H1 (cell line): ENCODE data around the gene CACFD1. TPM values are rescaled to one million over a fixed set of nuclear protein-coding genes. Genes with fewer than 3 reads are reported as not detected.

Source experiments
- CTCF ChIA-PET: fragments of 300-600 bp; sonication (Branson Sonifier 250); formaldehyde crosslinking; loops from one replicate; lab custom pipeline; 2021; ENCODE audit not compliant: partially characterized antibody; lab: Charles Lee
- POLR2A ChIA-PET: fragments of 300-600 bp; sonication (Branson Sonifier 250); formaldehyde crosslinking; loops from one replicate; lab custom pipeline; 2021; ENCODE audit warnings: inconsistent platforms; ENCODE audit not compliant: partially characterized antibody; lab: Charles Lee
- DNase-seq, 2 experiments: peaks; one replicate each; pipeline versions ENCODE4 v3.0.0 to v3.0.0-alpha.2; 2010 to 2022; ENCODE audit warnings: low spot score in 2 of 2, low read depth in 1 of 2, mixed read lengths in 1 of 2
- FAIRE-seq: peaks from 2 replicates; lab custom pipeline; 2011; peaks lifted over from hg19 to GRCh38; lab: Jason Lieb, UNC
- H2AFZ ChIP-seq: 2 replicates; pipeline ENCODE4 v1.8.1; 2012; ENCODE audit warnings: low read length, inconsistent platforms
- H2AK5ac ChIP-seq: 2 replicates; pipeline ENCODE4 v1.6.1; 2013; ENCODE audit warnings: low read depth, low read length
- H2BK120ac ChIP-seq: replicated peaks from 2 replicates; pipeline ENCODE3; 2013; ENCODE audit warnings: low read depth, low read length, inconsistent platforms
- H2BK12ac ChIP-seq: 2 replicates; pipeline ENCODE4 v1.6.1; 2013; ENCODE audit warnings: low read depth, low read length
- H2BK15ac ChIP-seq: 2 replicates; pipeline ENCODE4 v1.6.1; 2013; ENCODE audit warnings: low read length
- H2BK20ac ChIP-seq: 2 replicates; pipeline ENCODE4 v1.6.1; 2013; ENCODE audit warnings: low read length
- H2BK5ac ChIP-seq: 2 replicates; pipeline ENCODE4 v1.6.1; 2013; ENCODE audit warnings: low read depth, low read length
- H3K14ac ChIP-seq: 2 replicates; pipeline ENCODE4 v1.6.1; 2013; ENCODE audit warnings: inconsistent platforms; ENCODE audit not compliant: insufficient read length
- H3K18ac ChIP-seq: 2 replicates; pipeline ENCODE4 v1.6.1; 2013; ENCODE audit warnings: low read length; ENCODE audit errors: extremely low read depth
- H3K23ac ChIP-seq: 2 replicates; pipeline ENCODE4 v1.6.1; 2013; ENCODE audit warnings: inconsistent platforms; ENCODE audit not compliant: insufficient read length
- H3K23me2 ChIP-seq: 2 replicates; pipeline ENCODE4 v1.6.1; 2013; ENCODE audit warnings: low read depth, low read length
- H3K27ac ChIP-seq: 2 replicates; pipeline ENCODE4 v1.6.1; 2011; ENCODE audit warnings: low read depth, low read length, inconsistent platforms
- H3K27me3 ChIP-seq, 4 experiments: replicated peaks in 1 of 4; 1 replicate in 1 of 4; 2 replicates in 3 of 4; pipeline versions ENCODE4 v1.6.1 to v1.8.1; 2011 to 2013; ENCODE audit warnings: low read length in 3 of 4, mild to moderate bottlenecking in 3 of 4, inconsistent platforms in 2 of 4, mixed read lengths in 2 of 4, moderate library complexity in 1 of 4; ENCODE audit not compliant: control insufficient read depth in 3 of 4, insufficient read depth in 3 of 4; ENCODE audit errors: extremely low read depth in 1 of 4
- H3K36me3 ChIP-seq, 4 experiments: 2 replicates each; pipeline versions ENCODE4 v1.6.1 to v1.8.1; 2011 to 2013; ENCODE audit warnings: mild to moderate bottlenecking in 4 of 4, low read length in 3 of 4, moderate library complexity in 2 of 4, control low read depth in 1 of 4, inconsistent platforms in 1 of 4; ENCODE audit not compliant: insufficient read depth in 4 of 4, control insufficient read depth in 2 of 4
- H3K4ac ChIP-seq: replicated peaks from 2 replicates; pipeline ENCODE3; 2013; ENCODE audit warnings: low read length, low read depth, mixed read lengths, inconsistent platforms; ENCODE audit not compliant: insufficient read length
- H3K4me1 ChIP-seq, 4 experiments: replicated peaks in 1 of 4; 1 replicate in 1 of 4; 2 replicates in 3 of 4; pipeline versions ENCODE4 v1.6.1 to v1.8.1; 2011 to 2013; ENCODE audit warnings: low read length in 3 of 4, inconsistent platforms in 2 of 4, mixed read lengths in 1 of 4; ENCODE audit not compliant: insufficient read depth in 4 of 4, control insufficient read depth in 3 of 4
- H3K4me2 ChIP-seq, 2 experiments: 2 replicates each; pipeline versions ENCODE4 v1.6.1 to v1.8.1; 2011 to 2013; ENCODE audit warnings: low read depth in 2 of 2, low read length in 2 of 2, control low read depth in 1 of 2, inconsistent platforms in 1 of 2, mild to moderate bottlenecking in 1 of 2; ENCODE audit not compliant: insufficient read depth in 1 of 2
- H3K4me3 ChIP-seq, 4 experiments: fragments of 200-600, 300-600 bp in 1 of 4; sonication (generic), shearing (Covaris generic), sonication (Bioruptor Twin) in 1 of 4; 2 replicates each; pipeline versions ENCODE4 v1.5.1 to v1.8.1; 2011 to 2016; ENCODE audit warnings: low read length in 4 of 4, low read depth in 3 of 4, control low read depth in 2 of 4, inconsistent platforms in 2 of 4, mild to moderate bottlenecking in 2 of 4, mixed read lengths in 1 of 4, moderate library complexity in 1 of 4; ENCODE audit not compliant: insufficient read depth in 2 of 4; ENCODE audit errors: extremely low read depth in 1 of 4
- H3K56ac ChIP-seq: replicated peaks from 2 replicates; pipeline ENCODE3; 2013; ENCODE audit warnings: low read depth, mild to moderate bottlenecking, mixed read lengths, low read length, inconsistent platforms; ENCODE audit not compliant: insufficient read length
- H3K79me1 ChIP-seq: 2 replicates; pipeline ENCODE4 v1.6.1; 2013; ENCODE audit warnings: low read depth, low read length, control low read depth
- H3K79me2 ChIP-seq, 2 experiments: 2 replicates each; pipeline versions ENCODE4 v1.6.1 to v1.8.1; 2012 to 2013; ENCODE audit warnings: low read length in 2 of 2, mild to moderate bottlenecking in 2 of 2, inconsistent platforms in 1 of 2; ENCODE audit not compliant: insufficient read depth in 2 of 2, control insufficient read depth in 1 of 2
- H3K9ac ChIP-seq, 4 experiments: replicated peaks in 1 of 4; 1 replicate in 1 of 4; 2 replicates in 3 of 4; pipeline versions ENCODE4 v1.6.1 to v1.8.1; 2011 to 2013; ENCODE audit warnings: low read depth in 3 of 4, low read length in 3 of 4, control low read depth in 2 of 4, mild to moderate bottlenecking in 2 of 4, moderate library complexity in 2 of 4, inconsistent platforms in 1 of 4; ENCODE audit errors: extremely low read depth in 1 of 4
- H3K9me3 ChIP-seq, 2 experiments: 2 replicates each; pipeline versions ENCODE4 v1.6.1 to v1.8.1; 2012 to 2013; ENCODE audit warnings: mild to moderate bottlenecking in 2 of 2, moderate library complexity in 2 of 2, control low read depth in 1 of 2, inconsistent platforms in 1 of 2, low read depth in 1 of 2, low read length in 1 of 2, mixed read lengths in 1 of 2; ENCODE audit not compliant: insufficient read depth in 2 of 2
- H4K20me1 ChIP-seq, 2 experiments: replicated peaks in 1 of 2; 2 replicates each; pipeline versions ENCODE3 to v1.8.1; 2011 to 2013; ENCODE audit warnings: inconsistent platforms in 2 of 2, low read length in 2 of 2, mild to moderate bottlenecking in 1 of 2; ENCODE audit not compliant: insufficient read depth in 2 of 2, control insufficient read depth in 1 of 2
- H4K5ac ChIP-seq: 2 replicates; pipeline ENCODE4 v1.6.1; 2013; ENCODE audit warnings: low read length, low read depth, mixed read lengths, inconsistent platforms; ENCODE audit not compliant: insufficient read length
- H4K8ac ChIP-seq: 2 replicates; pipeline ENCODE4 v1.8.0; 2013; ENCODE audit warnings: mild to moderate bottlenecking, moderate library complexity, low read length, inconsistent platforms; ENCODE audit not compliant: insufficient read depth; ENCODE audit errors: extremely low read depth
- H4K91ac ChIP-seq: replicated peaks from 2 replicates; pipeline ENCODE3; 2013; ENCODE audit warnings: low read length, mixed read lengths, inconsistent platforms; ENCODE audit not compliant: insufficient read length
- CBX5 ChIP-seq: fragments of 300-800, 300-1000 bp; sonication (generic); IDR thresholded peaks from 2 replicates; pipeline ENCODE4 v1.7.1; 2016; ENCODE audit warnings: antibody characterized with exemption, low read length, low read depth
- CEBPB ChIP-seq: IDR thresholded peaks from 2 replicates; pipeline ENCODE4 v1.6.1; 2012; ENCODE audit warnings: low read depth, low read length
- EGR1 ChIP-seq: IDR thresholded peaks from 2 replicates; pipeline ENCODE4 v1.6.1; 2011; ENCODE audit warnings: low read depth, low read length, borderline replicate concordance
- FOSL1 ChIP-seq: IDR thresholded peaks from 2 replicates; pipeline ENCODE4 v1.6.1; 2011; ENCODE audit warnings: mild to moderate bottlenecking, low read depth, low read length, moderate library complexity; ENCODE audit not compliant: insufficient read depth
- HDAC2 ChIP-seq, 2 experiments: fragments of 300-600 bp in 1 of 2; sonication (generic) in 1 of 2; IDR thresholded peaks; 2 replicates each; pipeline ENCODE4 v1.6.1; 2011 to 2012; ENCODE audit warnings: low read depth in 2 of 2, low read length in 2 of 2, mild to moderate bottlenecking in 2 of 2, moderate library complexity in 2 of 2, borderline replicate concordance in 1 of 2, inconsistent platforms in 1 of 2
- TAF7 ChIP-seq: optimal IDR thresholded peaks from 2 replicates; pipeline ENCODE3; 2011; ENCODE audit warnings: low read depth, mild to moderate bottlenecking, inconsistent platforms, low read length, moderate library complexity, borderline replicate concordance
- TBP ChIP-seq: IDR thresholded peaks from 2 replicates; pipeline ENCODE4 v1.6.1; 2011; ENCODE audit warnings: low read depth, low read length, improper control_type of control experiment
- WGBS, 2 experiments: shearing (Covaris generic) in 1 of 2; methylation state at CpG; one replicate each; pipeline versions ENCODE4 v1.1.6 to v1.1.7; 2013 to 2015; ENCODE audit warnings: low lambda C conversion rate in 2 of 2, mixed read lengths in 2 of 2, inconsistent platforms in 1 of 2, low coverage in 1 of 2, missing lambda C conversion rate in 1 of 2; ENCODE audit not compliant: insufficient replicate concordance in 2 of 2, insufficient coverage in 1 of 2, insufficient read length in 1 of 2; ENCODE audit errors: extremely low coverage in 1 of 2, missing lambda C conversion rate in 1 of 2; 5-methylcytosine and 5-hydroxymethylcytosine counted together
- polyA plus RNA-seq, 7 experiments: library from polyadenylated mRNA; depleted of rRNA in 3 of 7; stranded (reverse) in 5 of 7; unstranded in 2 of 7; fragments of >200 nt in 5 of 7; fragments of 200-250 nt in 2 of 7; gene quantifications; 1 replicate in 5 of 7; 2 replicates in 1 of 7; 4 replicates in 1 of 7; pipeline versions ENCODE4 v1.2.1 to v1.2.3, GENCODE V29; 2011 to 2013; ENCODE audit warnings: missing spikeins in 2 of 7, mixed read lengths in 2 of 7
- total RNA-seq: library from RNA; stranded (reverse); fragmentation: NEBNext Ultra II Directional; extraction: Animal tissue kit (Norgen Biotek cat#: 25700); gene quantifications from 2 replicates; pipeline ENCODE4 v1.2.1, GENCODE V29; 2021

CACFD1 gene
- total and polyA plus RNA-seq, 2 of the 8 experiments (the other 6 are each of a cell fraction or from before 2014, with no cell fraction given): 13.4 to 15.5 TPM

DNA sequence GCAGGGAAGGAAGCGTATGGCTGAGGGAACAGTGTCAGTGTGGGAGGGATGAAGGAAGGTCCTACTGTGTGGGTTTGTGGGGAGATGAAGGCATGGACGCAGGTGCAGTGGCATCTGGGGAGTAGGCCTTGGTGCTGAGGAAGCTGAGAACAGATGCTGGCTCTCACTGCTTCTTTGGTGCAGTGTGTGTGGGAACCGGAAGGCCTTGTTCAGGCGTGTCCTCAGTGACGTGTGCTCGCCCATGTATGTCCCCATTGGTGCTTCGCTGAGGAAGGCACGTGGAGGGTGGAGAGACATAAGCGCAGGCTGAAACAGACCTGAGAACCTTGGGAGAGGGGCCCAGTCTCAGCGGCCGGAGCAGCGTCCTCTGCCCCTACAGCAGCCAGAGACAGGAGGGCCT is 18.9 kb upstream of the CACFD1 start:
- Histone ChIP-seq H3K4ac (no peak overlapping the region), H3K9me3 (no peaks in the 10 kb centered on the region), H3K27me3 (no peaks in the 10 kb centered on the region), H3K27ac (no peak overlapping the region; the same call in 1 of the 2 replicates), H4K91ac (no peak overlapping the region), H2BK20ac (no peak overlapping the region), H3K4me3 (no peak overlapping the region), H4K8ac (no peak overlapping the region; the same call in 1 of the 2 replicates), H3K18ac (no peak overlapping the region), H3K23me2 (no peaks in the 10 kb centered on the region), H3K79me2 (no peaks in the 10 kb centered on the region), H3K36me3 (no peaks in the 10 kb centered on the region), H2BK5ac (no peak overlapping the region), H3K9ac (no peak overlapping the region), H3K14ac (no peak overlapping the region), H2BK12ac (peak overlapping the region; percentile 55; the same call in 1 of the 2 replicates), H4K20me1 (peaks cover 0 to 4% of the 10 kb centered on the region in 2 experiments), H3K4me1 (no peaks in the 10 kb centered on the region), H3K4me2 (no peak overlapping the region), H2BK120ac (no peak overlapping the region), H3K79me1 (no peaks in the 10 kb centered on the region), H2AK5ac (0 out of 2 replicates have a peak overlapping the region, but pooled peaks have one; percentile 39), H4K5ac (no peak overlapping the region), H3K56ac (no peak overlapping the region), H2AFZ (no peak overlapping the region), H2BK15ac (peak overlapping the region; percentile 72; the same call in 1 of the 2 replicates), H3K23ac (no peak overlapping the region)
- POLR2A ChIA-PET: interaction anchor here (2.9 kb wide), 1 partner anchor 89 kb away, joined by 7 read pairs; no protein-coding TSS in a partner anchor
- 96% methylated on average over 12 of the region's 12 CpGs; no CpG with 5 or more reads in 1 of the 2 experiments for whole genome bisulfite sequencing, 2 experiments
- CTCF ChIA-PET: interaction anchor here (0.7 to 2.2 kb wide), 4 partner anchors 9 to 27 kb away, joined by 3 to 8 read pairs (median 5); no protein-coding TSS in a partner anchor
- FAIRE-seq (no peak), DNase-seq (no peak)
- TF ChIP-seq FOSL1: no peak
- no peak for TF ChIP-seq TBP
- TF ChIP-seq TAF7: no peak
- TF ChIP-seq EGR1: no peak
- TF ChIP-seq CBX5: no peak
- no peak for TF ChIP-seq CEBPB
- no peak for TF ChIP-seq HDAC2 (IDR thresholded peaks at IDR 0.05; ENCODE audit: borderline replicate concordance in 1 of 2, low read depth in 2 of 2, low read length in 2 of 2)
